ENCODE data around the gene CNP.

Gene CNP

GRCh38 chr17:41973408-41973811 is 6.8 kb downstream of the CNP start:
- no peak for FAIRE-seq

GRCh38 chr17:41974031-41974430 is 7.4 kb downstream of the CNP start:
- no peak for FAIRE-seq

DNA sequence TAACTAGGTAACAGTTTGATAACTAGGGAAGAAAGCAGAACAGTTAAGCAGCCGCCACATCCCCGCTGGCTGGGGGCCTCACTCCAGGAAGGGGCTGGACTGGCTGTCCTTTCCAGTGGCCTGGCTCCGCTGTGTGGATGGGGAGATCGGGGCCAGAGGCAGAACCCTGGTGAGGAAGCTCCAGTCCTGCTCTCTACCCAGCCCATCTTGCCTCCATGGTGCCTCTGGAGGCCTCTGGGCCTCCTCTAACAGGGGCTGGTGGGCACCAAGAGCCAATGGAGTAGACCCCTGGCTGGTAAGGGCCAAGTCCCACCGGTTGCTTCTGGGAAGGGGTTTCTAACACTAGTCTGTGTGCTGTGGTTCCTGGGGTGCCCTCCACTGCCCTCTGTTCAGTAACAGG is 8.1 kb downstream of the CNP start:
- FAIRE-seq = no peak

- no peak for FAIRE-seq
These were observed 8.8 kb downstream of the CNP start for GRCh38 chr17:41975099-41976083.

DNA sequence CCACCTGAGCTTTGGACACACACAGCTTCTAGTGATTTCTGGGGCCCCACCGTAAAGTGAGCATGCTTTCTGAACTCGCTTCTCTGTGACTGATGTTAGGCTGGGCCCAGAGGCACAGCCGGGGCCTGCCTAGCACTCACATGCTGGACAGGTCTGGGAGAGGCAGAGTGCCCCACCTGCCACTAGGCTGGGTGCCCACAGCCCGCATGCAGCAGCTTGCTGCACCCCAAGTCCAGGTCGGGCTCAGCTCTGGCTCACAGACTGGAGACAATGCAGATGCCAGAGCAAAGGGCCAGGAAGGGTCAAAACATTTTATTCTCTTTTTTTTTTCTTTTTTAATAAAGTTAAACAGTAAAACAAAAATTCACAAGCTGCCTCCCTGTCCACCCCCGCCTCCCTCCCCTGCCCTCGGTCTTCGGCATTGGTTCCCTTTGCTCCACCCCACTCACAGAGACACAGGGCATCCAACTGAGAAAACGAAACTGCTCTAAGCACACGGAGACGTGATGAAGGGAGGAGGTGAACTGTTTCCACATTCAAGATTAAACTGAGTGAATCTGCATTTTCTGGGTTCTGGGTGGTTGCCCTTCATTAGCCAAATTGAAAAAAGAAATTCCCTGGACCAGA is 9.7 kb downstream of the CNP start:
- no peak for FAIRE-seq

- no peak for FAIRE-seq
These were observed 11.4 kb downstream of the CNP start for GRCh38 chr17:41977991-41978390.

- FAIRE-seq = no peak
These were observed 15.6 kb downstream of the CNP start for GRCh38 chr17:41982026-41982760.

GRCh38 chr17:41984454-41984853 is 17.9 kb downstream of the CNP start:
- FAIRE-seq = no peak

- no peak for FAIRE-seq
These were observed 19.3 kb downstream of the CNP start for GRCh38 chr17:41985919-41986318.

GRCh38 chr17:41986634-41987033 is 20.0 kb downstream of the CNP start:
- no peak for FAIRE-seq

- FAIRE-seq = no peak
These were observed 21.0 kb downstream of the CNP start for GRCh38 chr17:41987642-41988041.

- FAIRE-seq = no peak
These were observed 21.8 kb downstream of the CNP start for GRCh38 chr17:41988418-41988817.

- no peak for FAIRE-seq
These were observed 23.3 kb downstream of the CNP start for GRCh38 chr17:41989702-41990419.

- FAIRE-seq = no peak
These were observed 26.0 kb downstream of the CNP start for GRCh38 chr17:41992576-41992975.

- FAIRE-seq = no peak
These were observed 30.2 kb downstream of the CNP start for GRCh38 chr17:41996855-41997164.

GRCh38 chr17:41998497-41998896 is 31.9 kb downstream of the CNP start:
- FAIRE-seq = no peak

GRCh38 chr17:42000413-42001133 is 34.0 kb downstream of the CNP start:
- FAIRE-seq = no peak

- no peak for FAIRE-seq
These were observed 35.1 kb downstream of the CNP start for GRCh38 chr17:42001729-42002128.

- FAIRE-seq = no peak
These were observed 35.7 kb downstream of the CNP start for GRCh38 chr17:42002175-42002791.

- FAIRE-seq = no peak
These were observed 36.3 kb downstream of the CNP start for GRCh38 chr17:42002792-42003301.

DNA sequence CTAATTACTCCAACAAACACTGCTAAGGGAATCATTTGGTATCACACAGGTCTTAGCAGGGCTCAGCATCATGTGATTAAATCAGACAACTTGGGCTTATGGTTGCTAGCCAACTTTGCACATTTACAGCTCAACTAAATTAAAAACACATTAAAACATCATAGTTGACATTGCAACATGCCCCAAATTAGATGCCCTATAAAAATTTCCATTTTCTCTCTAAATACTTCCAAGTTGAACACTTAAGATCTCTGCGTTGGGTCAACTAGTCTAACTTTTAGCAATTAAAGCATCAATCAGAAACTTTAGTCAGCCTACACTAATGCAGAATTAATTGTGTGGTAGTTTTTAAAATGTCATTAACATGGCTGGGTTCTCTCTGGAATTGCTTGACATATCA is 38.6 kb downstream of the CNP start:
- FAIRE-seq = no peak

GRCh38 chr17:42009170-42009569 is 42.6 kb downstream of the CNP start:
- FAIRE-seq = no peak
